IPS-18a (cell line): Measurements from ENCODE around the gene PRKAR1B.

Experiments
- H3K27ac ChIP-seq: one replicate; pipeline ENCODE4 v1.5.1; 2013; ENCODE audit warnings: low read length
- H3K27me3 ChIP-seq: one replicate; pipeline ENCODE4 v1.6.1; 2013; ENCODE audit warnings: mild to moderate bottlenecking, low read length; ENCODE audit not compliant: control insufficient read depth, insufficient read depth
- H3K36me3 ChIP-seq: one replicate; pipeline ENCODE4 v1.6.1; 2013; ENCODE audit warnings: low read depth, low read length; ENCODE audit not compliant: control insufficient read depth
- H3K4me1 ChIP-seq: one replicate; pipeline ENCODE4 v1.6.1; 2013; ENCODE audit warnings: low read depth, low read length; ENCODE audit not compliant: control insufficient read depth
- H3K4me3 ChIP-seq: one replicate; pipeline ENCODE4 v1.5.1; 2013; ENCODE audit warnings: low read length
- H3K9ac ChIP-seq: one replicate; pipeline ENCODE4 v1.6.1; 2013; ENCODE audit warnings: mild to moderate bottlenecking, low read length, moderate library complexity
- H3K9me3 ChIP-seq: one replicate; pipeline ENCODE4 v1.6.1; 2013; ENCODE audit warnings: low read depth, low read length; ENCODE audit not compliant: control insufficient read depth

PRKAR1B gene

DNA sequence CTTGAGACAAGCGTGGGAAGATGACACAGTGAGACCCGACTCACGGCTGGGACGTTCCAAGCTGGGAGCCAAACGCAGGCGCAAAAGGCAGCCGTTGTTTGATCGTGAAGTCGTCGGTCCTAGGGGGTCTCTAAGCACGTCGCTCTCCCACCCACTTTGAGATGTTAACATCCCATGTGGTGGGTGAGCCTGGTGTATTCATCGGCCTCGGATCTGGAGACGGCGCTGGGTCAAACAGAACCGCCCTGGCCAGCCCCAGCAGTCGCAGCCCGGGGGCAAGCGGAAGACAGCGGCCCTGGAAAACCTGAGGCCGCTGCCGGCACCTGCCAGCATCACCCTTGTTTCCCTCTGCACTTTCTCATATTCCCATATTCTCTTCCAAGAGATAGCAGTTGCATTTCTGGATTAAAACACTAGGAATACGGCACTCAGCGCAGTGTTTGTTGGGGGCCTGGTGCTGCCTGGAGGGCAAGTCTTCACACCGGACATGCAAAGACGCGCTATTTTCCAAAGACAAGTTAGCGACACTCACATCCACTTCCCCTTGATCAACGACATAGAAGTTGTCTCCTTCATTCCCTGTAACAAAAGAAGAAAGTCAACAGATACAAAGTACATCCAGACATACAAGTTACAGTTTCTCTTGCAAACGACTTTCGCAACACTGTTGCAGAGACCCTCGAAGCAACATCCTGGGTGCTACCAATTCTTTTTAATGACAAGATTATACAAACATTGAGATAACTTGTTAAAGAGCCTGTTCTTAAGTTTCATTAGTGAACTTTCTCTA is 121.2 kb downstream of the PRKAR1B start:
- H3K27me3 ChIP-seq: no peaks in the 10 kb centered on the region
- no peaks in the 10 kb centered on the region for H3K9me3 ChIP-seq
- H3K4me3 ChIP-seq: no peak overlapping the region
- H3K4me1 ChIP-seq: no peaks in the 10 kb centered on the region
- peaks cover 8% of the 10 kb centered on the region for H3K36me3 ChIP-seq
- H3K9ac ChIP-seq: no peak overlapping the region
- H3K27ac ChIP-seq: no peak overlapping the region

DNA sequence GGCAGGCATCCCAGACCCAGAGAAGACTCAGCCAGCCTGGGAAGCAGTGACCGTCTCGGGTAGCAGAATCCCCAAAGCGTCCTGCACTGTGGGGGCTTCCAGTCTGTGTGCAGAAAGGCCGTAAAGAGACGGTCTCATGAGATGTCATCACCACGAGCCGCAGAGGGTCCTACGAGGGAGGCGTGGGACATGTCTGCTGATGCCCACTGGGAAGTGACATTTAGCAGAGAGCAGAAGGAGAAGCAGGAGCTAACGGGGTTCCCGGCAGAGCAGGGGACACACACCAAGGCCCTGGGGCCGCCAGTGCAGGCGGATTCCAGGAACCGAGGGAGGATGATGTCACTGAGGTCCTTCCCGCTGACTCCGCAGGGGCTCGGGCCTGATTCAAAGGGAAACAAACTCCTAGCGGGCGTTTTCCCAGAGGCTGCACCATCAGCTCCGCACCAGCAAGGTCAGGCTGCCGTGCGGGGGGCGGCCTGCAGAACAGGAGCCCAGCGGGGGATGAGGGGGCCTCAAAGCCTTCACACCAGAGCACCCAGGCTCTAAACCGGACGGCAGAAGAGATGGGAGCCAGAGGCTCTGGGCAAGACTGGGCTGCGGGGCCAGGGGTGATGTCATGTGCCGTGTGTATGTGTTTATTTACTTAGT is 122.1 kb downstream of the PRKAR1B start:
- Histone ChIP-seq H3K36me3 (peaks cover 8% of the 10 kb centered on the region), H3K9ac (no peak overlapping the region), H3K27ac (no peak overlapping the region), H3K27me3 (no peaks in the 10 kb centered on the region), H3K4me1 (no peaks in the 10 kb centered on the region), H3K4me3 (no peak overlapping the region), H3K9me3 (no peaks in the 10 kb centered on the region)

DNA sequence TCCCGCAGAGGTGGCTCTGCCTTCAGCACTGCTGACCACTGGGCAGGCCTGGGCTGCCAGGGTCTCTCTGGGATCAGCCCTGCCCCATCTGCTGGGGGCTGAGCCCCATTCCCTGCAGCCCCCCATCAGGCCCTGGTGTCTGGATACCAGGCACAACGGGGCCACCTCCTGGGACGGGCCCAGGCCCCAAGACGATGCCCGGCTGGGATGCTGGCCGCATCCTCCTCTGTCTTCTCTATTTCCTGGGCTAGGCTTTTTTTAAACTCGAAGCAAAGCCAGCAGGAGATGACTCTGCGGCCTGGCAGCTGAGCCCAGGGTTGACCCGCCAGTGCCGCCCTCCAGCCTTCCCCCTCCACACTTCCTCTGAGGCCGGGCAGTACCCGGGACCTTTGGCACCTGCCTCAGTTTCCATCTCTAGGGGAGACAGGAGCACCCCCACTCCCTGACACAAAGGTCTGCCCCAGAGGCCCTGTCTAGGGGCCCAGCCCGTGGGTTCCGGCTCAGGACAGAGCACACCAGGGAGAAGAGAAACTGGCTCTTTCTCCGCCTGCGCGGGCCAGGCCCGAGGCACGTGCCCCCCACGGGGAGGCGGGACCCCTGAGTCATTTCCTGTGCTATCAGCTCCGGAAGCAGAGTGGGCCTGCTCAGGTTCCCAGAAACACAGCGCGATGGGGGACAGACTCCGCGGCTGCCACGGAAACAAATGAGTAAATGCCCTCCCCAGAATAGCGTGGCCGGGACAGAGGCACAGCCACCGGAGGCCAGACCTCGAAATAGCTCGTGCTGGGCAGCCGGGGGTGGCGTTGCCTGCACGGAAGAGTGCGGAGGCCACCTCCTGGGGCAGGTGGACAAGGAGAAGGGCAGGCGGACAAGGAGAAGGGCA is 122.8 kb downstream of the PRKAR1B start:
- Histone ChIP-seq H3K36me3 (peaks cover 8% of the 10 kb centered on the region), H3K4me3 (no peak overlapping the region), H3K27me3 (no peaks in the 10 kb centered on the region), H3K9ac (no peak overlapping the region), H3K4me1 (no peaks in the 10 kb centered on the region), H3K27ac (no peak overlapping the region), H3K9me3 (no peaks in the 10 kb centered on the region)

DNA sequence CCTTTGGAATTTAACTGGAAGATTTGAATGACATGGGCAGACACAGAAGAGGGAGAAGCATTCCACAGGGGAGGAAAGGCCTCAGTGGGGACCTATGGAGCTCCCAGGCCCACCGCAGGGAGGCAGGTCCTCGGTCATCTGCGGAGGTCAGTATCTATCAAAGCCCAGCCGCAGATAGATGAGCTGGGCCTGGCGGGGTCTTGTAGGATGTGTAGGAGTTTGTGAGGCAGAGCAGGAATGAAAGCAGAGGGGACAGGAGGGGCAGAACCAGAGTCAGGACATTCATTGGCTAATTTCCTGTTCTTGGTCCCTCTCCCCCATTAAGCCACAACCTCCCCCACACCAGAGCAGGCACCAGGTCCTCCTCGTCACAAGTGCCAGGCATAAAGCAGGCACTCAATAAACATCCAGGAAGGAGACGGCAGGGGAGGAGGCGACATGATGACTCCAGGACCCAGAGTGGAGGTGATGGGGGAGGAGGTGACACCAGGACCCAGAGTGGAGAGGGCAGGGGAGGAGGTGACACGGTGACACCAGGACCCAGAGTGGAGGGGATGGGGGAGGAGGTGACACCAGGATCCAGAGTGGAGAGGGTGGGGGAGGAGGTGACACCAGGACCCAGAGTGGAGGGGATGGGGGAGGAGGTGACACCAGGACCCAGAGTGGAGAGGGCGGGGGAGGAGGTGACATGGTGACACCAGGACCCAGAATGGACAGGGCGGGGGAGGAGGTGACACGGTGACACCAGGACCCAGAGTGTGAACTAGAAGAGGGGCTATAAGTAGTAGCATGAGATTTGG is 123.7 kb downstream of the PRKAR1B start:
- Histone ChIP-seq H3K27ac (no peak overlapping the region), H3K36me3 (peaks cover 8% of the 10 kb centered on the region), H3K9me3 (no peaks in the 10 kb centered on the region), H3K9ac (no peak overlapping the region), H3K4me3 (no peak overlapping the region), H3K27me3 (no peaks in the 10 kb centered on the region), H3K4me1 (no peaks in the 10 kb centered on the region)

DNA sequence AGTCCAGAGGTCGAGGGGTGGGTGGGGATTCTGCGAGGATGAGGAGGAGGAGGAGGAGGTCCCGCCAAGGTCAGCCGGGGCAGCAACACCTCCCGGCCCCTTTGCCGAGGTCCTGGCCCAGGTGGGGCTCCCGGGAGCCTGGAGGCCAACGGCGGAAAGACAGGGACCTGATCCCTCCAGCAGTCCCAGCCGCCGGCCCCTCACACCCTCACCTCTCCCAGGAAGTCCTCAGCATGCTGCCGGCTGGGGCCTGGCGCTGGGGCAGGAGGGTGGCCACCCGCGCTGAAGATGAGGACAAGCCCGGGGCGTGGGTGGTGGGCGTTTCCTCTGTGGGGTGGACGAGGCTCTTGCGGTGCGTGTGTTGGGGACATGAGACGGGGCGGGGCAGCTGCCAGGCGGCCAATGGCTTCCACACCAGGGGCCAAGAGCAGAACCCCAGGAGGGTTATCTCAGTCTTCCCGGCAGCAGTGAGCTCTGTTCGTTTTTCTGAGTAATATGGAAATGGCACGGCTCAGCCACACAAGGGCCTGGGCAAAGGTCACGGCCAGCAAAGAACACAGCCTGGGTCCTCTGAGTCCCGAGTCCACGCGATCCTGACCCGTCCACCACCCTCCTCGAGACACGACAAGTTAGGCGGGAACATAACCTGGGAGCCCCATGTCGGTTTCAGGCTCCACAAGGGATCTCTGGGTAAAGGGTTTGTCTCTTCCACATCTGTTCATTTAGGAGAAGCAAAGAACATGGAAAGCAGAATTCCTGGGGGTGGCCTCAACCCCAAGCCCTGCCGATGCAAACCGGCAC is 124.5 kb downstream of the PRKAR1B start:
- Histone ChIP-seq H3K9me3 (no peaks in the 10 kb centered on the region), H3K36me3 (peaks cover 8% of the 10 kb centered on the region), H3K9ac (no peak overlapping the region), H3K27ac (no peak overlapping the region), H3K4me1 (no peaks in the 10 kb centered on the region), H3K4me3 (no peak overlapping the region), H3K27me3 (no peaks in the 10 kb centered on the region)

DNA sequence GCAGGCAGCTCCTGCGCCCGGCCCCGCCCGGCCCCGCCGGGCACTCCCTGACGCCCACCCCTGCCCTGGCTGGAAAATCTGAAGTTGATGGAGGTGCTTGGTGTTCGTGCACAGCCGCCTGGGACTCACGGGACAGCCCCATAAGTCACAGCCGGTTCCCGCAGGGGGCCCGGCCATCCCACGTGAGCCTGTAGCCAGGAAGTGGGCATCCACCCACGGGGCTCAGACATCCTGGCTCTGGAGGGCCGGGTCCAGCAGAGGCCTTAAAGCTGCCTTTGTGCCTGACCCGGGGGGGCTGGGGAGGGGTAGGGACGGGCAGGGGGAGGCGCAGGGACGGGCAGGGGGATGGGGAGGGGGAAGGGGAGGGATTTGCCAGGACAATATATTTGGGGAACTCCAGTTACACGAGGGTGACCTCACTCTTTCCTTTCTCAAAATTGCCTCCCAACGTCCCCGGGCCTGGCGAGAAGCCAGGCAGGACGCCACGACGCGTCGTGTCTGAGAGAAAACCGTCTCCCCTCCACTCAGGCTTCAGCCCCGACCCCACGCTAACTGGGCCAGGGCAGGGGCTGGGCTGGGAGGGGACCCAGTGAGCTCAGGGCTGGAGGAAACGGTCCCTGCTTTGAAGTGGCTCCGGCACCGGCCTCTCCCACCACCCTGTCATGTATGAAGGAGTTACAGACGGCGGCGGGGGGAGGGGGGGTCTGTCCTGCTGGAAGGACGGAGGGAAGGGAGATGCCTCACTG is 125.3 kb downstream of the PRKAR1B start:
- Histone ChIP-seq H3K27ac (no peak overlapping the region), H3K4me3 (no peak overlapping the region), H3K4me1 (no peaks in the 10 kb centered on the region), H3K27me3 (no peaks in the 10 kb centered on the region), H3K9me3 (no peaks in the 10 kb centered on the region), H3K36me3 (peaks cover 8% of the 10 kb centered on the region), H3K9ac (no peak overlapping the region)

DNA sequence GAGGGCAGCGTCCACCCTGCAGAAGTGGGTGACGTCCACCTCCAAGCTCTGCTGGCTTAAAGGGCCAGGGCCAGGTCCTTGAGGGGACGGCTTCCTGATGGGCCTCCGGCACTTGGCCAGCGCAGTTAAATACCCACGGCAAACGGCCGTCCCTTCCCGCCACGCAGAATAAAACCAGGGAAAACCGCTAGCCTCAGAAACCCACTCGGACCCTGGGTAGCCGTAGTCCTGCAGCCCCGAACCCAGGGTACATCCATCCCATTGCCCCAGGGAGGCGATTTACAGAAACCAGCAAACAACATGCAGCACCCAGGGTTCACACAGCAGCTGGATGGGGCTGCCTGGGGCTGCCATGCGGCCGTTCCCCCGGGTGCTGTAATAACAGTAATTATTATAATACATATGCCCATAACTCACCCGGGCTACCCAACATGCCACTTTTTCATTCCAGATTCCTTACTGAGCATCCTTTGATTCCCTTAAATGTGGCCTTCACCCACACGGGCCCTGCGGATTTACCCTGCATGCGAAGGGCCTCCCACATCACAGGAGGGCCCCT is 126.0 kb downstream of the PRKAR1B start:
- no peaks in the 10 kb centered on the region for H3K27me3 ChIP-seq
- no peaks in the 10 kb centered on the region for H3K4me1 ChIP-seq
- H3K9ac ChIP-seq: no peak overlapping the region
- H3K4me3 ChIP-seq: no peak overlapping the region
- peaks cover 7% of the 10 kb centered on the region for H3K36me3 ChIP-seq
- H3K9me3 ChIP-seq: no peaks in the 10 kb centered on the region
- no peak overlapping the region for H3K27ac ChIP-seq

DNA sequence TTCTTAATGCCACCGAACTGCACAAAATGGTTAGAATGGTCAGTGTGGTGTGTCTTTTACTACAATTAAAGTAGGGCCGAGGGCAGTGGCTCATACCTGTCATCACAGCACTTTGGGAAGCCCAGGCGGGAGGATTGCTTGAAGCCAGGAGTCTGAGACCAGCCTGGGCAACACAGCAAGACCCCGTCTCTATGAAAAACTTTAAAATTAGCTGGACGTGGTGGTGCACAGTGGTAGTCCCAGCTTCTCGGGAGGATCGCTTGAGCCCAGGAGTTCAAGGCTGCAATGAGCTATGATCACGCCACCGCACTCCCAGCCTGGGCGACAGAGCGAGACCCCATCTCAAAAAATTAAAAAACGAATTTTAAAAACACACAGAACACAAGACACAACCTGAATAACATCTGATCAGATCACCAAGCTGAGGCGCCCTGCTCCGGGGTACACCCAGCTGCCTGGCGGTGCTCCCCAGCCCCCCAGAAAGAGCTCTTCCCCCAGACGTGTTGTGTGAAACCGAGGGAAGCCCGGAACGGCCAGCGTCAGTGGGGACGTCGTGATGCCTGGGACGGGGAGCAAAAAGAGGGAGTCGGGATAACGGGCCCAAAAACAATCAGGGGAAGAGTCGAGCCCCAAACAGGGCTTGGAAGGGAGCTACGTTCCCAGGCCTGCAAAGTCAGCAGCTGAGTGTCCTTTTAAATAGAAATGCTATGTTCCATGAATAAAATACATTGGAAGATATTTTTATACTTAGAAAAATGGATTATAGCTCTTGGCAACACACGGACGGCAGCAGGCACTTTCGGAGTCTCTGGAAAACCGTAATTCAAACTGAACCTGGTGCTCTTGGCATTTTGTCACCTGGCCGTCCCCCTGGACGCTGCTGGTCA is 126.7 kb downstream of the PRKAR1B start:
- H3K27me3 ChIP-seq: no peaks in the 10 kb centered on the region
- no peaks in the 10 kb centered on the region for H3K4me1 ChIP-seq
- H3K36me3 ChIP-seq: peaks cover 2% of the 10 kb centered on the region
- no peak overlapping the region for H3K9ac ChIP-seq
- H3K4me3 ChIP-seq: no peak overlapping the region
- no peak overlapping the region for H3K27ac ChIP-seq
- no peaks in the 10 kb centered on the region for H3K9me3 ChIP-seq

DNA sequence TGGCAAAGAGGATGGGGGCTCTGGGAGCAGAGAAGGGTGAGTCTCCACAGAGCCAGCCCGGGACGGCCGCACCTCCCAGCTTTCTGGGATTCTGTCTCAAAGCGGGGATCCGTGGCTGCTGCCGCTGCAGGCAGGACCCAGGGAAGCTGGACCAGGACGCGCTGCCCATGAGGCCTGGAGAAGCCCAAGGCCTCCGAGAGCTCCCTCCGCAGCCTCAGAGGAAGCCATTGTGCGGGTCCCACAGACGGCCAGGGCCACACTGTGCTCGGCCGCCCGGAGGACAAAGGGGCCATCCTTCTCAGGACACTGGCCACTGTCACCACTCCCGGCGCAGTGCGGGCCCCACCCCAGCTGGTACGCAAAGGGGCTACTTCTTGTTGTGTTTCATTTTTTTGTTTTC is 128.2 kb downstream of the PRKAR1B start:
- H3K4me1 ChIP-seq: no peaks in the 10 kb centered on the region
- H3K36me3 ChIP-seq: no peaks in the 10 kb centered on the region

More for the DNA sequence above, 128.2 kb downstream of the PRKAR1B start:
- Histone ChIP-seq H3K27me3 (no peaks in the 10 kb centered on the region), H3K9ac (no peak overlapping the region), H3K27ac (no peak overlapping the region), H3K9me3 (no peaks in the 10 kb centered on the region), H3K4me3 (no peak overlapping the region)
